ENCODE measurements around the gene ADAM33.

The ADAM33 gene

DNA sequence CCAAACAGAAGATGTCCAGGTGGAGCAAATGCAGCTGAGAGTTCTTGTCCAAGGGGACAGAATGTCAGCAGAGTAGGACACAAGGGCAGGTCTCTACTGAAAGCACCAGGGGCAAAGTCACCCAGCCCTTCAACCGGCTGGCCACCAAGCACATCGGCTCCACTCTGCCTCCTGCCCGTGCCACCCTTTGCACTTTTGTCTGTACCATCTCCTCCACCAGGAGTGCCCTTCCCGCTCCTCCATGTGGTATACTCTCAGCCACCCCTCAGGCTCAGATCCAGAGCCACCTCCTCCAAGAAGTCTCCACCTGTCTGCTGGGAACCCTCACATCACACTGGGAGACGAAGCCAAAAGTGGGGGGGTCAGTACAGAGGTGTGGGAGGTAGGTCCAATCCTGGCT lies 46.5 kb upstream of the ADAM33 start:
- TF ChIP-seq, protein P1, sequence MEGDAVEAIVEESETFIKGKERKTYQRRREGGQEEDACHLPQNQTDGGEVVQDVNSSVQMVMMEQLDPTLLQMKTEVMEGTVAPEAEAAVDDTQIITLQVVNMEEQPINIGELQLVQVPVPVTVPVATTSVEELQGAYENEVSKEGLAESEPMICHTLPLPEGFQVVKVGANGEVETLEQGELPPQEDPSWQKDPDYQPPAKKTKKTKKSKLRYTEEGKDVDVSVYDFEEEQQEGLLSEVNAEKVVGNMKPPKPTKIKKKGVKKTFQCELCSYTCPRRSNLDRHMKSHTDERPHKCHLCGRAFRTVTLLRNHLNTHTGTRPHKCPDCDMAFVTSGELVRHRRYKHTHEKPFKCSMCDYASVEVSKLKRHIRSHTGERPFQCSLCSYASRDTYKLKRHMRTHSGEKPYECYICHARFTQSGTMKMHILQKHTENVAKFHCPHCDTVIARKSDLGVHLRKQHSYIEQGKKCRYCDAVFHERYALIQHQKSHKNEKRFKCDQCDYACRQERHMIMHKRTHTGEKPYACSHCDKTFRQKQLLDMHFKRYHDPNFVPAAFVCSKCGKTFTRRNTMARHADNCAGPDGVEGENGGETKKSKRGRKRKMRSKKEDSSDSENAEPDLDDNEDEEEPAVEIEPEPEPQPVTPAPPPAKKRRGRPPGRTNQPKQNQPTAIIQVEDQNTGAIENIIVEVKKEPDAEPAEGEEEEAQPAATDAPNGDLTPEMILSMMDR (conservative IDR thresholded peaks at IDR 0.05; ENCODE audit: low read depth) = no peak
- DNase-seq (ENCODE audit: low spot score) = no peak
- ChIA-PET CTCF (interaction anchor here (0.7 to 1.2 kb wide), 4 partner anchors 12 to 165 kb away, joined by 3 to 6 read pairs (median 4); no protein-coding TSS in a partner anchor), POLR2A (ENCODE audit: low non-redundant PET) (no interaction called here)
- H3K27ac ChIP-seq = no peak overlapping the region

DNA sequence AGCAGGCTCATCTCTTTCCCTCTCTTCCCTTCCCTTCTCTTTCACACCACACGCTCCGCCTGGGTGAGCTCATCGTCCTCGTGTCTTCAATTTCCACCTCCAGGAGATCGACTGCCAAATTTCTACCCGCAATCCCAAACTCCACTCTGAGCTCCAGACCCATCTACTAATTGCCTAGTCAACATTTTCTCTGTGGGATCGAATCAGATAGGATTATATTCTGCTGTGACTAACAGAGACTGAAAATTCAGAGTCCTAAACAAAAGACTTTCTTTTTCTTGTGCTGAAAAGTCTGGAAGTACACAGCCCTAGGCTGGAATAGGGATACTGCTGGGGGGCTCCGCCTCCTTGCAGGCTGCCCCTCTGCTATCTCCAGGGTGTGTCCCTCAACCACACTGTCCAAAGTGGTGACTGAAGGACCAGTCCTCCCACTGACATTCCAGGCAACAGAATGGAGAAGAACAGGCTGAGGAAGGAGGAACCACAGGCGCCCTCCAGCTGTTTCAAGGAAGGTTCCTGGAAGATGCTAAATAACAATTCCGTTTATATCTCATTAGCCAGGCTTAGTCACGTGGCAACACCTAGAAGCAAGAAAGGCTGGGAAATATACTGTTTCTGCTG lies 45.7 kb upstream of the ADAM33 start:
- H3K27ac ChIP-seq = no peak overlapping the region
- POLR2A ChIA-PET (ENCODE audit: low non-redundant PET) = no interaction called here
- CTCF ChIA-PET = interaction anchor here (0.7 to 1.2 kb wide), 4 partner anchors 11 to 164 kb away, joined by 3 to 6 read pairs (median 4); no protein-coding TSS in a partner anchor
- TF ChIP-seq, protein P1 (conservative IDR thresholded peaks at IDR 0.05; ENCODE audit: low read depth) = no peak
- DNase-seq (ENCODE audit: low spot score) = no peak

- TF ChIP-seq, protein P1 (conservative IDR thresholded peaks at IDR 0.05; ENCODE audit: low read depth) = no peak
- no peak overlapping the region for H3K27ac ChIP-seq
- POLR2A ChIA-PET (ENCODE audit: low non-redundant PET) = no interaction called here
- DNase-seq (ENCODE audit: low spot score) = no peak
- CTCF ChIA-PET = interaction anchor here (0.7 kb wide), 1 partner anchor 343 kb away, joined by 9 read pairs; no protein-coding TSS in a partner anchor
Observed at GRCh38 chr20:3724356-3724755, 42.5 kb upstream of the ADAM33 start.

- TF ChIP-seq, protein P1 (conservative IDR thresholded peaks at IDR 0.05; ENCODE audit: low read depth) = no peak
- DNase-seq (ENCODE audit: low spot score) = no peak
Observed at GRCh38 chr20:3723284-3723683, 41.5 kb upstream of the ADAM33 start.

DNA sequence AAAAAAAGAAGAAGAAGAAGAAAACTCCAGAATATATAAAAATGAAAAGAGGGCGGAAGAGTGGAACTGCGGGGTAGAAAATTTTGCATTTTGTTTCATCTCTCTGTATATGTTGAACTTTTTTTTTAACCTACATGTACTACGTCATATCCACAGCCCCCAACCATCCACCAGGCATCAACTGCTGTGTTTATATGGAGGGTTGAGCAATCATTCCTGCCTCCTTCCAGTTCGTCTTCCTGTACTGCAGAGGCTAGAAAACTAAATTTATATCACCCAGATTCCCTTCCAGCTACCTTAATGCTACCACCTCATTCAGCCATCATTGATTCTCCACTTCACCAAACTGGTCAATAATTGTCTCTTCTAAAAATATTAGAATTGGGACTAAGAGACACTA lies 40.1 kb upstream of the ADAM33 start:
- TF ChIP-seq, protein P1 (conservative IDR thresholded peaks at IDR 0.05; ENCODE audit: low read depth) = no peak
- DNase-seq (ENCODE audit: low spot score) = no peak
- H3K27ac ChIP-seq = no peak overlapping the region
- ChIA-PET POLR2A (ENCODE audit: low non-redundant PET) (no interaction called here), CTCF (interaction anchor here (0.6 kb wide), 1 partner anchor 9 kb away, joined by 3 read pairs; the partner anchor contains the start of gene SIGLEC1)

More at GRCh38 chr20:3723284-3723683, 41.5 kb upstream of the ADAM33 start:
- POLR2A ChIA-PET (ENCODE audit: low non-redundant PET) = no interaction called here
- CTCF ChIA-PET = no interaction called here
- no peak overlapping the region for H3K27ac ChIP-seq

- POLR2A ChIA-PET (ENCODE audit: low non-redundant PET) = no interaction called here
- CTCF ChIA-PET = interaction anchor here (0.7 to 1.1 kb wide), 3 partner anchors 44 to 612 kb away, joined by 3 to 5 read pairs (median 3); no protein-coding TSS in a partner anchor
- no peak overlapping the region for H3K27ac ChIP-seq
- no peak for DNase-seq (ENCODE audit: low spot score)
- TF ChIP-seq, protein P1 (conservative IDR thresholded peaks at IDR 0.05; ENCODE audit: low read depth) = no peak
Observed at GRCh38 chr20:3720626-3721025, 38.8 kb upstream of the ADAM33 start.
